ENCODE data around the gene ZNF91.
"Not testable (repeated sequence)": the region's sequence is repeated elsewhere in the genome, so short reads cannot be mapped to it uniquely, and the experiment has no call there.

DNA sequence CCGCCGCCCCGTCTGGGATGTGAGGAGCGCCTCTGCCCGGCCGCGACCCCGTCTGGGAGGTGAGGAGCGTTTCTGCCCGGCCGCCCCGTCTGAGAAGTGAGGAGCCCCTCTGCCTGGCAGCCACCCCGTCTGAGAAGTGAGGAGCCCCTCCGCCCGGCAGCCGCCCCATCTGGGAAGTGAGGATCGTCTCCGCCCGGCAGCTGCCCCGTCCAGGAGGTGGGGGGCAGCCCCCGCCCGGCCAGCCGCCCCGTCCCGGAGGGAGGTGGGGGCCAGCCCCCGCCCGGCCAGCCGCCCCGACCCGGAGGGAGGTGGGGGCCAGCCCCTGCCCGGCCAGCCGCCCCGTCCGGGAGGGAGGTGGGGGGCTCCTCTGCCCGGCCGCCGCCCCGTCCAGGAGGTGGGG, 24.0 kb upstream of the ZNF91 start:
- TF ChIP-seq, protein P1, sequence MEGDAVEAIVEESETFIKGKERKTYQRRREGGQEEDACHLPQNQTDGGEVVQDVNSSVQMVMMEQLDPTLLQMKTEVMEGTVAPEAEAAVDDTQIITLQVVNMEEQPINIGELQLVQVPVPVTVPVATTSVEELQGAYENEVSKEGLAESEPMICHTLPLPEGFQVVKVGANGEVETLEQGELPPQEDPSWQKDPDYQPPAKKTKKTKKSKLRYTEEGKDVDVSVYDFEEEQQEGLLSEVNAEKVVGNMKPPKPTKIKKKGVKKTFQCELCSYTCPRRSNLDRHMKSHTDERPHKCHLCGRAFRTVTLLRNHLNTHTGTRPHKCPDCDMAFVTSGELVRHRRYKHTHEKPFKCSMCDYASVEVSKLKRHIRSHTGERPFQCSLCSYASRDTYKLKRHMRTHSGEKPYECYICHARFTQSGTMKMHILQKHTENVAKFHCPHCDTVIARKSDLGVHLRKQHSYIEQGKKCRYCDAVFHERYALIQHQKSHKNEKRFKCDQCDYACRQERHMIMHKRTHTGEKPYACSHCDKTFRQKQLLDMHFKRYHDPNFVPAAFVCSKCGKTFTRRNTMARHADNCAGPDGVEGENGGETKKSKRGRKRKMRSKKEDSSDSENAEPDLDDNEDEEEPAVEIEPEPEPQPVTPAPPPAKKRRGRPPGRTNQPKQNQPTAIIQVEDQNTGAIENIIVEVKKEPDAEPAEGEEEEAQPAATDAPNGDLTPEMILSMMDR (IDR thresholded peaks at IDR 0.05; ENCODE audit: low read depth, low read length, poor library complexity, severe bottlenecking) = not testable (repeated sequence)
- not testable (repeated sequence) for TF ChIP-seq EZH2phosphoT487 (IDR thresholded peaks at IDR 0.05; ENCODE audit: borderline replicate concordance, low read length)
